Nucleus accumbens (tissue), 56 donors: Measurements from ENCODE around the gene STARD3NL.
A peak's percentile ranks its signal among the peaks of the same experiment; 100 is the strongest.
"Not testable (repeated sequence)": the region's sequence is repeated elsewhere in the genome, so short reads cannot be mapped to it uniquely, and the experiment has no call there.

ENCODE experiments used
- DNase-seq, 56 donors: peaks; one replicate each; lab custom pipeline; 2025; lab: John Stamatoyannopoulos, UW

STARD3NL gene, protein sequence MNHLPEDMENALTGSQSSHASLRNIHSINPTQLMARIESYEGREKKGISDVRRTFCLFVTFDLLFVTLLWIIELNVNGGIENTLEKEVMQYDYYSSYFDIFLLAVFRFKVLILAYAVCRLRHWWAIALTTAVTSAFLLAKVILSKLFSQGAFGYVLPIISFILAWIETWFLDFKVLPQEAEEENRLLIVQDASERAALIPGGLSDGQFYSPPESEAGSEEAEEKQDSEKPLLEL

GRCh38 chr7:38178004-38178694, at the start of gene STARD3NL:
Gene STARD3NL (plus strand): TSS chr7:38178245. CDS start chr7:38207505, 29,260 bp downstream.
- peak; percentile 68 to 100 (median 96) for DNase-seq

- DNase-seq: no peak
These were observed 48.9 kb upstream of the STARD3NL start for GRCh38 chr7:38129162-38129561.

DNA sequence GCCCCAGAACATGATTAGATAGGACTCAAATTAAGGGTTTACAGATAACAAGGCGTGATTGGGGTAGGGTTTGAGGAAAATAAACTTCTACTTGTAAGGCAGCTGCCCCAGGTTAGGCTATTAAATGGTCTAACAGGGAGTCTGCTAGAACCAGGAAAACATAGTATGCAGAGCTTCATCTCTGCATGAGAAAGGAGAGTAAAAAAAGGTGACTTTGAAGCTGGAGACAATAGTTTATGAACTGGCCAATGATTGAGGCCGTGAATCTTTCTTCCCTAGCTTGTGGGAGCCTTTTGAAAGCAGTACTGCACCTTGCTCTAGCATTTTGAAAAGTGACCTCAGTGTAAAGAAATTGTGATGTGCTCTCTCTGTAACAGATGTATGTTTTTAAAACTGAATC, 48.5 kb upstream of the STARD3NL start:
- no peak for DNase-seq

- no peak for DNase-seq
These were observed 39.9 kb upstream of the STARD3NL start for GRCh38 chr7:38138171-38138570.

GRCh38 chr7:38141187-38141586, 36.9 kb upstream of the STARD3NL start:
- DNase-seq: no peak

GRCh38 chr7:38142736-38143135, 35.3 kb upstream of the STARD3NL start:
- DNase-seq: no peak

DNA sequence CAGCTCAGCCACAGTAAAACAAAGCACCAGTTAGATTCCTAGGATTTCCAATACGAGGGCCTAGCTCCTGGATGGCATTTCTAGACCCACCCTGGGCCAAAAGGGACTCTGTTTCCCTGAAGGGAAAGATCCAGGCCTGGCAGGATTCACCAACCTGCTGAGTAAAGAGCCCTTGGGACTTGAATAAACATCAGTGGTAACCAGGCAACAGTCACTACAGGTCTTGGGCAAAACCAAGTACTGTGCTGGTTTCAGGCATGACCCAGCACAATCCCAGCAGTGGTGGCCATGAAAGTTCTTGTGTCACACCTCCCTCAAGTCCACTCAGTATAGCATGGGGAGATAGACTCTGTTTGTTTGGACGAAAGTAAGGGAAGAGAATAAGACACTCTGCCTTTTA, 31.0 kb upstream of the STARD3NL start:
- no peak for DNase-seq

GRCh38 chr7:38151556-38151955, 26.5 kb upstream of the STARD3NL start:
- DNase-seq: no peak

DNA sequence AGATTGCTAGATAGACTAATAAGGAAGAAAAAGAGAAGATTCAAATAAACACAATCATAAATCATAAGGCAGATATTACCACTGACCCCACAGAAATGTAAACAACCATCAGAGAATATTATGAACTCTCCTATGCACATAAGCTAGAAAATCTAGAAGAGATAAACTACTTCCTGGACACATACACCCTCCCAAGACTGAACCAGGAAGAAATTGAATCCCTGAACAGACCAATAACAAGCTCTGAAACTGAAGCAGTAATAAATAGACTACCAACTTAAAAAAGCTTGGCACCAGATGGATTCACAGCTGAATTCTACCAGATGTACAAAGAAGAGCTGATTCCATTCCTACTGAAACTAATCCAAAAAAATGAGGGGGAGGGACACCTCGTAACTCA, 24.5 kb upstream of the STARD3NL start:
- DNase-seq: no peak

DNA sequence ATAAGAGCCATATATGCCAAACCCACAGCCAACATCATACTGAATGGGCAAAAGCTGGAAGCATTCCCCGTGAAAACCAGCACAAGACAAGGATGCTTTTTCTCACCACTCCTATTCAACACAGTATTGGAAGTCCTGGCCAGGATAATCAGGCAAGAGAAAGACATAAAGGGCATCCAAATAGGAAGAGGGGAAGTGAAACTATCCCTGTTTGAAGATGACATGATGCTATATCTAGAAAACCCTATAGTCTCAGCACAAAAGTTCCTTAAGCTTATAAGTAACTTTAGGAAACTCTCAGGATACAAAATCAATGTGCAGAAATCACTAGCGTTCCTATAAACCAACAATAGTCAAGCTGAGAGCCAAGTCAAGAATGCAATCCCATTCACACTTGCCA, 23.8 kb upstream of the STARD3NL start:
- DNase-seq: no peak

GRCh38 chr7:38160003-38160571, 18.0 kb upstream of the STARD3NL start:
- no peak for DNase-seq

DNA sequence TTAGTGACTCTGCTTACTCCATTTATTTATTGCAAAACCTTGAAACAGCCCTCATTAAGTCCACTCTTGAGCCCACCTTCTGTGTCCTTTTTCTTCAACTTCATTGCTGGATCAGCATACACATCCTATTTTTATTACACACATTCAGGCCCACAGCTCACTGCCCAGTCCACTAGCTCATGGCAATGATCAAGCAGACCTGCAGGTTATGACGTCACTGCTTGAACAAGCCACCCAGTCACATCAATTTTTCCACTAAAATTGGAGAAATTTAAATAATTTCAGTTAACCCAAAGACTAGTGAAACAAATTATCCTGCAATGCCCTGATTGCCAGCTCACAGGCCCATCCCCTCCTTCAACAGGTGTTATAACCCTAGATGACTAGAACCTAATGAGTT, 16.0 kb upstream of the STARD3NL start:
- DNase-seq: no peak

DNA sequence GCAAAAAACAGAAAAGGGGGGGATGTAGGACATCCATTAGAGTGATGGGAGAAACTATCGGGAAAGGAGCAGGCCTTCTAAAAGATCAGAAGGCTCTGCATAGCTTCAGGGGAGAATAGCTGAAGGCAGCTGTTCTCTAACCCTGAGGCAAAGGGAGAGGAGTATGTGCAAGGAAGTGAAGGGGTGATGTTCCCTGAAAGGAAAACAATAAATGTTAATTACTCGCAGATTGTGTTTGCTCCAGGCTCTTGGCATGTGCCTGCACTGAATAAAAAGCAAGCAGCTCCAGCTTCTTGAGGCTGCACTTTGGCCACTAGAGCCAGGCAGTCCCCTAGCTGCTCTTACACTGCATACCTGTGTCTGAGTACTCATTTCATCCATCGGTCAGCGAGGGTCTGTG, 14.4 kb upstream of the STARD3NL start:
- no peak for DNase-seq

GRCh38 chr7:38168890-38169570, 9.0 kb upstream of the STARD3NL start:
- no peak for DNase-seq

DNA sequence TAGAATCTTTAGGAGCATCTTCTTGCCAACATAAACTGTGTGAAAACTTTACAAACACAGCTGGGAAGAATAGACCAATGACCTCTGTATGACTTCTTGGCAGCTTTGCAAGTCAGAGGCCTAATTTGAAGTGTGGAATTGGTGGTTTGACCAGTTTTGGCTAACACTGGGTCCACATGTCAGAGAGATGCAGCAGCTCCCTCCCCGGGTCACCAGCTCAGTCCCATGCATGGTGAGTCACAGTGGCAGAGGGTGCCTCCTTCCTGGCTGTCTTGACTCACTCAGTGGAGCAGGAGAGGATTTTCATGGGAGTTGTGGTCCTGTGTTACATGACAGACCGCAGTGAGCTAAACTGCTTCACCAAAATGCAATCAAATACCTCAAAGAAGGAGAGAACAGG, 8.2 kb upstream of the STARD3NL start:
- no peak for DNase-seq

GRCh38 chr7:38171623-38172391, 6.2 kb upstream of the STARD3NL start:
- DNase-seq: no peak

DNA sequence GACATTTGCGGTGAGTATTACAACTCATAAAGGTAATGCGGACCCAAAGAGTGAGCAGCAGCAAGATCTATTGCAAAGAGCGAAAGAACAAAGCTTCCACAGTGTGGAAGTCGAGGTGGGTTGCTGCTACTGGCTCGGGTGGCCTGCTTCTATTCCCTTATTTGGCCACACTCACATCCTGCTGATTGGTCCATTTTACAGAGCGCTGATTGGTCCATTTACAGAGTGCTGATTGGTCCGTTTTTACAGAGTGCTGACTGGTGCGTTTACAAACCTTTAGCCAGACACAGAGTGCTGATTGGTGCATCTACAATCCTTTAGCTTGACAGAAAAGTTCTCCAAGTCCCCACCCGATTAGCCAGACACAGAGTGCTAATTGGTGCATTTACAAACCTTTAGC, 2.5 kb upstream of the STARD3NL start:
- not testable (repeated sequence) for DNase-seq

DNA sequence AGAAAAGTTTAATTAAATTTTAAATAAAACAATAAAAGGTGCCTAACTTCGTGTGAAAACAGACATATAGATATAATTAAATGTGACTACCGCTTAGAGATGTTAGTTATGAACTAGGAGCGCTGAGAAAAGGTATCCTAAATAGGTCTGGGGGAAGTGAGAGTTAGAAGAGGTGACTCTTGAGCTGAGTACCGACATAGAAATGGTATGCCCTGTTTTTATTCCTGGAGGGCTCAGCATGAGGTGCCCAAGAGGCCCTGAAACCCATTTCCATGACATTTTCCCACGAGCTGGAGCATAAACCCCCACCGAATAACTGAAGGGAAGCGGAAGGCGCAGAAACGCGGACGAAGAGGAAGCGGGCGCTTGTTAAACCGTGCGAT, 433 bp upstream of the STARD3NL start:
- no peak for DNase-seq

DNA sequence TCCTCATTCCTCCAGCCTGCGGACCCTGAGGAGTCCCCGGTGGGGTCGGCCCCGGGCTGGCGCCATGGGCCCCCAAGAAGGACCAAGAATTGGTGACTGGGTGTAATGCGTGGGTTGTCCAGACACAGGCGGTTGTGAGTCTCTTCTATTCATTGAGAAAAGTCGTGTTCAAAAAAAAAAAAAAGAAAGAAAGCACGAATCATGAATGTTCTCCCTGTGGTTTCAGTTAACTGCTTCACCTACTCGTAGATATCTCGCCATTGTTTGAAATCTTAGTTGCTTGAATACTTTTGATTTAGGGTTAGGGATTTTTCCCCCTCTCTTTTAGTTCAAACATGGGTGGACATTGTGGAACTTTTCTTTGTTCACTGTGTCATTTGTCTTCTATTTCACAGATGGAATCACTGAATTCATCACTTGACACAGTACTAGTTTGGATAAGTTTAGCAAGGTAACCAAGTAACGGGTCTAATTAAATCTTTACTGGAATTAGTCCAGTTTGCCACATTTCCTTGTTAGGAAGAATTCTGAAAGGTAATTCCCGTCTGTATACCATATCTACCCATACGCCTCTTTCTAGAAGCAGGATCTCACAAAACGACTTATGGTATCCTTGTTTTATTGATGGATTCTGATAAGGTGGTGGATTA, 775 bp downstream of the STARD3NL start:
- no peak for DNase-seq

- DNase-seq: no peak
These were observed 1.8 kb downstream of the STARD3NL start for GRCh38 chr7:38179776-38180226.
